ENCODE data around the gene D2HGDH.
"Not testable (repeated sequence)": the region's sequence is repeated elsewhere in the genome, so short reads cannot be mapped to it uniquely, and the experiment has no call there.

D2HGDH gene

GRCh38 chr2:241771286-241772062, 37.0 kb downstream of the D2HGDH start:
- no peak for DNase-seq

DNA sequence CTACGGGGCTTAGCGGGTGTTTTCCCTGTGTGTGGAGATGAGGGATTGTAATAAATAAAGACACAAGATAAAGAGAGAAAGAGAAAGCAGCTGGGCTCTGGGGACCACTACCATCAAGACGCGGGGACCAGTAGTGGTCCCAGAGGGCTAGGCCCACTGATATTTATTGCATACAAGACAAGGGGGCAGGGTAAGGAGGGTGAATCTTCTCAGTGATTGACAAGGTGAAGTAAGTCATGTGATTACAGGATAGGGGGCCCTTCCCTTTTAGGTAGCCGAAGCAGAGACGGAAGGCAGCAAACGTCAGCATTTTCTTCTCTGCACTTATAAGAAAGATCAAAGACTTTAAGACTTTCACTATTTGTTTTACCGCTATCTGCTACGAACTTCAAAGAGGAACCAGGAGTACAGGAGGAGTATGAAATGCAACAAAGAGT, 37.7 kb downstream of the D2HGDH start:
- DNase-seq = no peak

GRCh38 chr2:241773511-241774418, 39.3 kb downstream of the D2HGDH start:
- DNase-seq = no peak

- DNase-seq = no peak
These were observed 40.2 kb downstream of the D2HGDH start for GRCh38 chr2:241774419-241775222.

GRCh38 chr2:241775223-241776177, 41.1 kb downstream of the D2HGDH start:
- no peak for DNase-seq

DNA sequence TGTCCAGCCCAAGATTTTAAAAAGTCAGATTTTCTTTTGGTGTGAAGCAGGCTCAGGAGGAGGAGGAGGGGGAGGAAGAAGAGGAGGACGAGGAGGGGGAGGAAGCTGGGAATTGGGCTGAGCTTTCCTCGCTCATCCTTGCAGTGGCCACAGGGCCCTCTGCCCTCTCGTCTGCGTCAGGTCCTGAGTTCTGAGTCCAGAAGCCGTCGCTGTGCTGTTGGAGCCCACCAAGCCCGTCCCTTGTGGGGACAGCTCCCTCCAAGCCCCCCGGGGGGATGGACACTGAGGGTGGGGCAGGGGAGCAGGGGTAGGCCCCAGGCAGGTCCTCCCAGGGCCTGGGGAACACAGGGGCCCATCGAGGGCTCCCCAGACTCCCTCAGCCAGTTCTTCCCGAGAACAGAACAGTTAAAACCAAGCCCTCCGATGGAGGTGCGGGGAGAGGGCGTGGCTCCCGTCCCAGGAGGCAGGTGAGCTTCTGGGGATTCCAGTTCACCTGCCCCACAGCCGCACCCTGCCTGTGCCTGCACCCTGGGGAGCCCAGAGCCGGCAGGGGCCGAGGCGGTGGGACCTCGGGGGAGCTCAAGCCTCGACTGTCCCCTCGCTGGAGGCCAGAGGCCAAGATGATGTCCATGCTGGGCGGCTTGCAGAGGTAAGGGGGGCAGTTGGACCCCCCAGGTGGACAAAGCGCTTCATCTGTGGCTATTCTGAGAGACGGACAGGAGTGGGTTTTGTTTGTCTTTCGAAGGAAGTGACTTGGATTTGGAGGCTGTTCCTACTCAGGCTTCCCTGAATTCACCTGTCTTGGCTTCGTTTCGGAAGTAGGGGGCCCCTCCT, 42.1 kb downstream of the D2HGDH start, which contains the start of gene GAL3ST2:
GAL3ST2 (plus strand) TSS at position 487 of the 834 bp plus-strand sequence; CDS start at position 621, 134 bp downstream.
- DNase-seq = no peak

GRCh38 chr2:241777170-241777685, 42.8 kb downstream of the D2HGDH start:
- DNase-seq = no peak

GRCh38 chr2:241777686-241778627, 43.5 kb downstream of the D2HGDH start:
- no peak for DNase-seq

- no peak for DNase-seq
These were observed 46.6 kb downstream of the D2HGDH start for GRCh38 chr2:241780939-241781569.

DNA sequence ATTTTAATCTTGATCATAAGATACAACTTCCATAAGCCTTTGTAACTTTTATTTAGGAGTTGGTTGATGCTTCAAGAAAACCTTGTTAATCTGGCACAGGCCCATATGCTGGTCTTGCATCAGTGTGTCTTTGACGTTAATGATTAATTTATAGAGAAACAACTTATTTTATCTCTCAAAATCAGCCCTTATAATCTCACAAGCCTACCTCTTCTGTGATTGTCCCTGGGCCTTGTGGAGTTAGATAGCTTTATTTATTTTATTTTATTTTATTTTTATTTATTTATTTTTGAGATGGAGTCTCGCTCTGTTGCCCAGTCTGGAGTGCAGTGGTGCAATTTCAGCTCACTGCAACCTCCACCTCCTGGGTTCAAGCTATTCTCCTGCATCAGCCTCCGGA, 47.6 kb downstream of the D2HGDH start:
- DNase-seq = not testable (repeated sequence)

DNA sequence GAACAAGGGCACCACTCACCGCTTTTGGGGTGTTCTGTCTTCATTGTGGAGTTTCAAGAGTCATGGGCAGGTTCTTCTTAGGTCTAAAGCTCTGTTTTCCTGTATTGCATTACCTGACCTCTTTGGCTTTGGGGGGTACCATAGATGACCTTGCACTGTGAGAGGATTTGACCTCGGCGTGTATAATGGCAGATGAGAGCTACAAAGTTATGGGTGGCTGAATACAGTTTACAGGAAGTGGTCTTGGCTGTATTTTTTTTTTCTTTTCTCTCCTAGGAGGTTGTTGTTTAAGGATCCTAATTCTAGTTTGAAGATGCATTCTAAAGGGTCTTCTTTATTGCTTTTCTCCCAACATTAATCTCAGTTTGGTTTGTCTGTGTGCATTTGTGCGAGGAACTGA, 53.7 kb downstream of the D2HGDH start:
- DNase-seq = no peak

- DNase-seq = peak; percentile 38 to 57
These were observed 54.1 kb downstream of the D2HGDH start for GRCh38 chr2:241788572-241788971.

GRCh38 chr2:241791385-241791784, 57.0 kb downstream of the D2HGDH start:
- not testable (repeated sequence) for DNase-seq

DNA sequence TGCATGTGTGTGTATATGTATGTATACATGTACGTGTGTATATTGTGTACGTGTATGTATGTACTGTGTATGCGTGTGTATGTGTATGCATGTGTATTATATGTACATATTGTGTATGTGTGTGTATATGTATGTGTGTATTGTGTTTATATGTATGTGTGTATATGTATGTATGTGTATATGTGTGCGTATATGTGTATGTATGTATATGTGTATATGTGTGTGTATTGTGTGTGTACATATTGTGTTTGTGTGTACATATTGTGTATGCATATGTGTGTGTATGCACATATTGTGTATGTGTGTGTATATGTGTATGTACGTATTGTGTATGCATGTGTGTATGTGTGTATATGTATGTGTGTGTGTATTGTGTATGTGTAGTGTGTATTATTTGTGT, 59.0 kb downstream of the D2HGDH start:
- no peak for DNase-seq

GRCh38 chr2:241794250-241794823, 59.9 kb downstream of the D2HGDH start:
- no peak for DNase-seq

DNA sequence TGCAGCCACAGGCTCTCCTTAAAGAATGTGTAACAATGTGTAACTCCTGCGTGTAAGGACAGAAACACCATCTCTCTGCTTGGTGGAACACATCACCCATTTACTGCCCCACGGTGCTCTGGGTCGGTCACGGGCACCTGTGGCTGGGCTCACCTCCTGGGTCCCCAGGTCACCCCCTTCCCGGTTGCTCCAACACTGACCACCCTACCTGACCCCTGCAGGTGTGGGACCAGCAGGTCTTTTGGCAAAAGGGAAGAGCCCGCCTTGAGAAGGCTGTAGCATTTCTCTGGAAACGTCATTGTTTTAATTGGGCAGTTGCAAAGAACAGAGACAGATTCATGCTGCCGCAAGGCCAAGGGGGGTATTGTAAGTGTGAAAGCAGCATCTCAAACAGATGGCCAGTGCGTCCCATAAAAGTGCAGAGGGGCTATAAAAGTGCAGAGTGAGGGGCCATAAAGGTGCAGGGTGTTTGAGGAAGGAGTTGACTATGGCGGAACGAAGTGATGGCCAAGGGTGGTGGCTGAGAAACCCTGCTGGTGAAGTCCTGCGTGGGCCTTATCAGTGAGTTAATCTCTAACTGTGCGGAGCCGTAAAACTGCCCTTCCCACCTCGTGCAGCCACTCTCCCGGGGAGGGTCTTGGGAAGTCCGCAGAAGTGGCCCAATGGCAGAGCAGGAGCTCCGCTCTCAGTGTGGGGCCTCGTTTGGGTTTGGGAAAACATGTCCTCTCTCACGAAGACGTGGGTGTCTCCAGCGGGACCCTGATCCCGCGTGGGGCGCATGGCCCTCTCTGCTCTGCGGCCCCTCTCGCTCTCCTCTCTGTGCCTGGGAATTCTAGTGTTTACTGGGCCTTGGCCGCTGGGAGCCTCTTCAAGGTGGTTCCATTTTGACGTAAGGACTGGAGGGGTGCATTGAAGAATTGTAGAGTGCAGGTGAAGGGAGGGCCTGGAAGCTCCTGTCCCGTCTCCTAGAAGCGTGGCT, 60.9 kb downstream of the D2HGDH start:
- DNase-seq = no peak

DNA sequence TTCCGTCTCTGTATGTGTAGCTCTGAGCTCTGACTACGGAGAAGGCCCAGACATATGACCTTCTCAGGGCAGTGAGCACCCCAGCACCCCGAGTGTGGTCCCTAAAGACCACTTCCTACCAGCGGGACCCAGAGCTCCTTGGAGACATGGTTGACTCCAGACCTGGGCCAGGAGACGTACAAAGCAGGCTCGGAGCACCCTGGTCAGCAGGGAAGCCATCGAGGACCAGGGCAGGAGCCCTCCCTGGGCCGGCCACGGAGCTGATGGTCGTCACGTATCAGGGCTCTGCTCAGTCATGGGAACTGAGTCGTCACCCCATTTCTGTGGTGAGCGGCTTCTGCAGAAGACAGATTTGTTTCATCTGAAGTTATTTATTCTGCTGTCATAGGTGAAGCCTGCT, 61.8 kb downstream of the D2HGDH start:
- no peak for DNase-seq
